Measurements from ENCODE around the gene GABRR1. TPM values are rescaled to one million over a fixed set of nuclear protein-coding genes. Genes with fewer than 3 reads are reported as not detected.

Gene GABRR1
- polyA plus RNA-seq, 3 donors = not detected

DNA sequence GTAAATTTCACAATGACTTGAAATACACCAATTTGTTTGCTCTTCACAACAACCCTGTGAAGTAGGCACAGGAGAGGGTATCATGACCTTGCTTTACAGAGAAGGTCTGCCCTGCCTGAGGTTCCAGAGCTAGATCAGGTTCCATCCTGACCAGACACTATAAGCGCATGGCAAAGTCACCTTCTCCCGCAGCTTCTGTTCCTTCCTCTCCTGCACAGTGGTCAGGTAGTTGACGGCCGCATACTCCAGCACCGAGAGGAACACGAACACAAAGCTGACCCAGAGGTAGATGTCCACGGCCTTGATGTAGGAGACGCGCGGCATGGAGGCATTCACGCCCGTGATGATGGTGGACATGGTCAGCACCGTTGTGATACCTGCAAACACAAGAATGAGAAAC lies 37.0 kb downstream of the GABRR1 start:
- Histone ChIP-seq H3K4me2 (replicated peaks; ENCODE audit: extremely low read depth, low read length, poor library complexity, severe bottlenecking) (no peak overlapping the region), H4K20me1 (ENCODE audit: insufficient read depth, low read length) (no peaks in the 10 kb centered on the region), H3K27ac (ENCODE audit: low read depth in 1 of 2, low read length in 2 of 2) (no peak overlapping the region), H3K27me3 (ENCODE audit: control insufficient read depth in 2 of 2, insufficient read depth in 2 of 2, low read length in 2 of 2) (no peaks in the 10 kb centered on the region), H3K79me2 (ENCODE audit: insufficient read depth, low read length) (no peaks in the 10 kb centered on the region), H3K4me3 (replicated peaks in 1 of 3; ENCODE audit: low read depth in 2 of 3, low read length in 3 of 3) (no peak overlapping the region), H3K9ac (ENCODE audit: insufficient read depth, low read length, poor library complexity, severe bottlenecking) (no peak overlapping the region), H3K36me3 (replicated peaks in 1 of 2; ENCODE audit: control insufficient read depth in 1 of 2, insufficient read depth in 2 of 2, low read length in 2 of 2) (no peaks in the 10 kb centered on the region), H2AFZ (ENCODE audit: insufficient read depth, low read depth, low read length, poor library complexity, severe bottlenecking) (no peak overlapping the region), H3K4me1 (ENCODE audit: control insufficient read depth in 1 of 2, insufficient read depth in 2 of 2, low read length in 2 of 2) (no peaks in the 10 kb centered on the region), H3K9me3 (replicated peaks in 1 of 2; ENCODE audit: control insufficient read depth in 1 of 2, insufficient read depth in 1 of 2, low read length in 2 of 2) (no peaks in the 10 kb centered on the region)
- Mint-ChIP-seq H3K9me3 (peaks cover 0 to 3% (median 0%) of the 10 kb centered on the region in 7 donors), H3K4me3 (no peak overlapping the region), H3K27me3 (ENCODE audit: low read depth in 3 of 3) (no peaks in the 10 kb centered on the region), H3K27ac (no peak overlapping the region), H3K36me3 (no peaks in the 10 kb centered on the region), H3K4me1 (peaks cover 4% of the 10 kb centered on the region)
- intact Hi-C loops (cut with micrococcal nuclease) = no loop called here
- DNase-seq = no peak
- TF ChIP-seq, protein P1, sequence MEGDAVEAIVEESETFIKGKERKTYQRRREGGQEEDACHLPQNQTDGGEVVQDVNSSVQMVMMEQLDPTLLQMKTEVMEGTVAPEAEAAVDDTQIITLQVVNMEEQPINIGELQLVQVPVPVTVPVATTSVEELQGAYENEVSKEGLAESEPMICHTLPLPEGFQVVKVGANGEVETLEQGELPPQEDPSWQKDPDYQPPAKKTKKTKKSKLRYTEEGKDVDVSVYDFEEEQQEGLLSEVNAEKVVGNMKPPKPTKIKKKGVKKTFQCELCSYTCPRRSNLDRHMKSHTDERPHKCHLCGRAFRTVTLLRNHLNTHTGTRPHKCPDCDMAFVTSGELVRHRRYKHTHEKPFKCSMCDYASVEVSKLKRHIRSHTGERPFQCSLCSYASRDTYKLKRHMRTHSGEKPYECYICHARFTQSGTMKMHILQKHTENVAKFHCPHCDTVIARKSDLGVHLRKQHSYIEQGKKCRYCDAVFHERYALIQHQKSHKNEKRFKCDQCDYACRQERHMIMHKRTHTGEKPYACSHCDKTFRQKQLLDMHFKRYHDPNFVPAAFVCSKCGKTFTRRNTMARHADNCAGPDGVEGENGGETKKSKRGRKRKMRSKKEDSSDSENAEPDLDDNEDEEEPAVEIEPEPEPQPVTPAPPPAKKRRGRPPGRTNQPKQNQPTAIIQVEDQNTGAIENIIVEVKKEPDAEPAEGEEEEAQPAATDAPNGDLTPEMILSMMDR (IDR thresholded peaks at IDR 0.05) = no peak
- WGBS (ENCODE audit: insufficient coverage) = 99% methylated on average over 13 of the region's 13 CpGs

DNA sequence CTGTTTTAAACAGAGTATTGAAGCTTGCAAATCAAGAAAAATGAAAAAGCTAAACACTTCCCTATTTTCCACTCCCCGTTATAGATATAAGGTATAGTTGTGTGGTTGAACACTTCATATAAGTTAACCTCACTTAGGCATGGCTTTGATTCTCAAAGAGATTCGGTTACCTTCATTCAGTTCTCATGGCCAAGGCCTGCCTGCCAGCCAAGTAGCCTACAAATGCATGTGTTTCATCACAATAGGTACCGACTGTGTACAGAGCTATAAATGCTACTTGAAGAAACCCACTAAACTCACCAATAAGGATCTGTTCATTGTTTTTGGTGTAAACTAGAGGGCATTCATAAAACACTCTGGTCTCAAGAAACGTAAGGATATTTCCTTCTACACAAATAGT lies 43.5 kb downstream of the GABRR1 start:
- no peaks in the 10 kb centered on the region for H4K20me1 ChIP-seq (ENCODE audit: insufficient read depth, low read length)
- Mint-ChIP-seq H3K9me3 (peaks cover 0 to 2% (median 0%) of the 10 kb centered on the region in 7 donors), H3K4me1 (peaks cover 4% of the 10 kb centered on the region), H3K4me3 (no peak overlapping the region), H3K27ac (no peak overlapping the region), H3K27me3 (ENCODE audit: low read depth in 3 of 3) (no peaks in the 10 kb centered on the region), H3K36me3 (no peaks in the 10 kb centered on the region)
- H3K79me2 ChIP-seq (ENCODE audit: insufficient read depth, low read length) = no peaks in the 10 kb centered on the region
- no peak overlapping the region for H3K4me2 ChIP-seq (replicated peaks; ENCODE audit: extremely low read depth, low read length, poor library complexity, severe bottlenecking)
- no peak overlapping the region for H3K4me3 ChIP-seq (replicated peaks in 1 of 3; ENCODE audit: low read depth in 2 of 3, low read length in 3 of 3)
- no peak overlapping the region for H2AFZ ChIP-seq (ENCODE audit: insufficient read depth, low read depth, low read length, poor library complexity, severe bottlenecking)
- no peaks in the 10 kb centered on the region for H3K36me3 ChIP-seq (replicated peaks in 1 of 2; ENCODE audit: control insufficient read depth in 1 of 2, insufficient read depth in 2 of 2, low read length in 2 of 2)
- DNase-seq = no peak
- H3K27me3 ChIP-seq (ENCODE audit: control insufficient read depth in 2 of 2, insufficient read depth in 2 of 2, low read length in 2 of 2) = no peaks in the 10 kb centered on the region
- no peaks in the 10 kb centered on the region for H3K4me1 ChIP-seq (ENCODE audit: control insufficient read depth in 1 of 2, insufficient read depth in 2 of 2, low read length in 2 of 2)
- WGBS (ENCODE audit: insufficient coverage) = no CpG with 5 or more reads among the region's 4 CpGs
- TF ChIP-seq, protein P1 (IDR thresholded peaks at IDR 0.05) = no peak
- intact Hi-C loops (cut with micrococcal nuclease) = no loop called here
- no peaks in the 10 kb centered on the region for H3K9me3 ChIP-seq (replicated peaks in 1 of 2; ENCODE audit: control insufficient read depth in 1 of 2, insufficient read depth in 1 of 2, low read length in 2 of 2)
- H3K9ac ChIP-seq (ENCODE audit: insufficient read depth, low read length, poor library complexity, severe bottlenecking) = no peak overlapping the region
- no peak overlapping the region for H3K27ac ChIP-seq (ENCODE audit: low read depth in 1 of 2, low read length in 2 of 2)
